H9 (cell line): ENCODE results near the gene ZFAND3. TPM values are rescaled to one million over a fixed set of nuclear protein-coding genes. Genes with fewer than 3 reads are reported as not detected.

Source experiments
- DNase-seq: peaks from one replicate; pipeline ENCODE4 v3.0.0-alpha.2; 2017
- H2AFZ ChIP-seq: one replicate; pipeline ENCODE4 v1.6.1; 2013; ENCODE audit warnings: mild to moderate bottlenecking, low read length, control low read depth, moderate library complexity
- H2AK5ac ChIP-seq: 2 replicates; pipeline ENCODE4 v1.6.1; 2013; ENCODE audit warnings: low read length, control low read depth, mixed read lengths; ENCODE audit not compliant: insufficient read length
- H2BK120ac ChIP-seq: one replicate; pipeline ENCODE4 v1.6.1; 2013; ENCODE audit warnings: low read depth, mild to moderate bottlenecking, low read length, control low read depth, inconsistent platforms; ENCODE audit not compliant: poor library complexity, severe bottlenecking
- H2BK12ac ChIP-seq: 2 replicates; pipeline ENCODE4 v1.6.1; 2013; ENCODE audit warnings: low read length, control low read depth, mixed read lengths, low read depth; ENCODE audit not compliant: insufficient read length
- H2BK15ac ChIP-seq: 2 replicates; pipeline ENCODE4 v1.6.1; 2013; ENCODE audit warnings: low read depth, low read length, control low read depth
- H2BK20ac ChIP-seq: one replicate; pipeline ENCODE4 v1.6.1; 2013; ENCODE audit warnings: low read depth, mild to moderate bottlenecking, low read length, control low read depth, inconsistent platforms; ENCODE audit not compliant: poor library complexity, severe bottlenecking
- H2BK5ac ChIP-seq: 2 replicates; pipeline ENCODE4 v1.6.1; 2013; ENCODE audit warnings: low read length, control low read depth, mixed read lengths; ENCODE audit not compliant: insufficient read length
- H3K14ac ChIP-seq: 2 replicates; pipeline ENCODE4 v1.6.1; 2013; ENCODE audit warnings: low read length, control low read depth; ENCODE audit not compliant: insufficient read depth
- H3K18ac ChIP-seq: 2 replicates; pipeline ENCODE4 v1.6.1; 2013; ENCODE audit warnings: low read depth, mild to moderate bottlenecking, mixed read lengths, low read length, control low read depth; ENCODE audit not compliant: insufficient read length
- H3K23ac ChIP-seq: 2 replicates; pipeline ENCODE4 v1.6.1; 2013; ENCODE audit warnings: low read length, control low read depth, mixed read lengths, low read depth; ENCODE audit not compliant: insufficient read length
- H3K23me2 ChIP-seq: 2 replicates; pipeline ENCODE4 v1.6.1; 2013; ENCODE audit warnings: low read depth, mild to moderate bottlenecking, mixed read lengths, low read length, control low read depth; ENCODE audit not compliant: insufficient read length, poor library complexity, severe bottlenecking
- H3K27ac ChIP-seq: 2 replicates; pipeline ENCODE4 v1.5.1; 2013; ENCODE audit warnings: low read length, control low read depth, mixed read lengths, low read depth; ENCODE audit not compliant: insufficient read length
- H3K27me3 ChIP-seq: 2 replicates; pipeline ENCODE4 v1.6.1; 2013; ENCODE audit warnings: low read length, control low read depth, inconsistent platforms; ENCODE audit not compliant: insufficient read depth
- H3K4ac ChIP-seq: 2 replicates; pipeline ENCODE4 v1.6.1; 2013; ENCODE audit warnings: low read depth, mild to moderate bottlenecking, control low read depth, inconsistent platforms, low read length, moderate library complexity
- H3K4me1 ChIP-seq: 2 replicates; pipeline ENCODE4 v1.6.1; 2013; ENCODE audit warnings: low read length, control low read depth, inconsistent platforms; ENCODE audit not compliant: insufficient read depth
- H3K4me2 ChIP-seq: 2 replicates; pipeline ENCODE4 v1.6.1; 2013; ENCODE audit warnings: low read length, control low read depth, mixed read lengths; ENCODE audit not compliant: insufficient read length, insufficient read depth
- H3K56ac ChIP-seq: 2 replicates; pipeline ENCODE4 v1.6.1; 2013; ENCODE audit warnings: low read depth, mild to moderate bottlenecking, mixed read lengths, low read length, control low read depth; ENCODE audit not compliant: insufficient read length
- H3K79me1 ChIP-seq: 2 replicates; pipeline ENCODE4 v1.6.1; 2013; ENCODE audit warnings: low read depth, mild to moderate bottlenecking, moderate library complexity, low read length, control low read depth, inconsistent platforms; ENCODE audit not compliant: insufficient read depth, poor library complexity, severe bottlenecking
- H3K79me2 ChIP-seq: 2 replicates; pipeline ENCODE4 v1.6.1; 2013; ENCODE audit warnings: low read length, control low read depth, inconsistent platforms; ENCODE audit not compliant: insufficient read depth
- H3K9ac ChIP-seq: 2 replicates; pipeline ENCODE4 v1.6.1; 2013; ENCODE audit warnings: low read length, control low read depth, mixed read lengths; ENCODE audit not compliant: insufficient read length; ENCODE audit errors: extremely low read depth
- H3K9me3 ChIP-seq: one replicate; pipeline ENCODE4 v1.6.1; 2013; ENCODE audit warnings: low read depth, low read length, inconsistent platforms; ENCODE audit not compliant: control insufficient read depth
- H3T11ph ChIP-seq: one replicate; pipeline ENCODE4 v1.6.1; 2013; ENCODE audit warnings: mild to moderate bottlenecking, low read length, control low read depth, inconsistent platforms
- H4K20me1 ChIP-seq: one replicate; pipeline ENCODE4 v1.6.1; 2013; ENCODE audit not compliant: control insufficient read depth, insufficient read length, insufficient read depth
- H4K5ac ChIP-seq: 2 replicates; pipeline ENCODE4 v1.6.1; 2013; ENCODE audit warnings: low read depth, mild to moderate bottlenecking, mixed read lengths, low read length, control low read depth; ENCODE audit not compliant: insufficient read length
- H4K8ac ChIP-seq: replicated peaks from 2 replicates; pipeline ENCODE4 v1.6.1; 2013; ENCODE audit warnings: low read length, control low read depth, mixed read lengths, low read depth; ENCODE audit not compliant: insufficient read length
- H4K91ac ChIP-seq: 2 replicates; pipeline ENCODE4 v1.6.1; 2013; ENCODE audit warnings: low read depth, mild to moderate bottlenecking, moderate library complexity, mixed read lengths, low read length, control low read depth; ENCODE audit not compliant: insufficient read length
- H3K27ac Mint-ChIP-seq, 3 experiments: 2 replicates in 2 of 3; 3 replicates in 1 of 3; pipeline ENCODE4 v1.8.0; 2020 to 2021; ENCODE audit warnings: mixed read lengths in 3 of 3, mild to moderate bottlenecking in 1 of 3, moderate library complexity in 1 of 3
- H3K27me3 Mint-ChIP-seq: 2 replicates; pipeline ENCODE4 v1.8.0; 2021; ENCODE audit warnings: low read depth, mild to moderate bottlenecking, moderate library complexity, mixed read lengths
- H3K36me3 Mint-ChIP-seq, 3 experiments: 2 replicates in 2 of 3; 3 replicates in 1 of 3; pipeline ENCODE4 v1.8.0; 2020 to 2021; ENCODE audit warnings: low read depth in 3 of 3, mixed read lengths in 3 of 3; ENCODE audit not compliant: insufficient read depth in 1 of 3
- H3K4me1 Mint-ChIP-seq, 2 experiments: 2 replicates each; pipeline ENCODE4 v1.8.0; 2020; ENCODE audit warnings: mixed read lengths in 2 of 2
- H3K4me3 Mint-ChIP-seq, 2 experiments: 2 replicates in 1 of 2; 3 replicates in 1 of 2; pipeline ENCODE4 v1.8.0; 2020 to 2021; ENCODE audit warnings: mild to moderate bottlenecking in 2 of 2, mixed read lengths in 2 of 2, moderate library complexity in 1 of 2
- H3K9me3 Mint-ChIP-seq, 2 experiments: 2 replicates in 1 of 2; 3 replicates in 1 of 2; pipeline ENCODE4 v1.8.0; 2020; ENCODE audit warnings: mild to moderate bottlenecking in 2 of 2, mixed read lengths in 2 of 2, moderate library complexity in 1 of 2
- CTCF ChIP-seq: fragments of 200-600 bp; sonication (generic); conservative IDR thresholded peaks from 3 replicates; pipeline ENCODE4 v1.8.0; 2021; ENCODE audit warnings: antibody characterized with exemption, mild to moderate bottlenecking
- WGBS: extraction: QIAGEN DNeasy Blood & Tissue Kit; methylation state at CpG from one replicate; pipeline ENCODE4 v1.1.7; 2013; ENCODE audit warnings: missing lambda C conversion rate, low lambda C conversion rate, mixed read lengths; ENCODE audit not compliant: insufficient read length; ENCODE audit errors: extremely low coverage; 5-methylcytosine and 5-hydroxymethylcytosine counted together
- total RNA-seq: library from RNA; stranded (reverse); gene quantifications from 2 replicates; pipeline ENCODE4 v1.2.1, GENCODE V29; 2021

The ZFAND3 gene
- total RNA-seq, 1 experiment from 2014 or later = 57.7 TPM

GRCh38 chr6:37985355-37985754, 165.8 kb downstream of the ZFAND3 start:
- Histone ChIP-seq H4K20me1 (peaks cover 3% of the 10 kb centered on the region), H3K23me2 (no peaks in the 10 kb centered on the region), H3K14ac (no peak overlapping the region), H2AFZ (no peak overlapping the region), H3K4me1 (no peaks in the 10 kb centered on the region; the same call in 1 of the 2 replicates), H3K27ac (no peak overlapping the region), H3K79me1 (peaks cover 3% of the 10 kb centered on the region), H3K79me2 (no peaks in the 10 kb centered on the region; the same call in 1 of the 2 replicates), H3K27me3 (no peaks in the 10 kb centered on the region), H3K23ac (no peak overlapping the region), H3T11ph (no peak overlapping the region), H2BK120ac (no peak overlapping the region), H2BK12ac (no peak overlapping the region), H3K18ac (no peak overlapping the region), H4K91ac (no peak overlapping the region), H2BK5ac (no peak overlapping the region), H2BK15ac (no peak overlapping the region), H2AK5ac (no peak overlapping the region), H3K4me2 (no peak overlapping the region), H3K9me3 (no peaks in the 10 kb centered on the region), H3K4ac (no peak overlapping the region), H3K9ac (no peak overlapping the region), H2BK20ac (no peak overlapping the region), H3K56ac (no peak overlapping the region), H4K5ac (no peak overlapping the region), H4K8ac (no peak overlapping the region)
- no peak for TF ChIP-seq CTCF
- Mint-ChIP-seq H3K9me3 (no peaks in the 10 kb centered on the region), H3K4me1 (peaks cover 11 to 12% of the 10 kb centered on the region in 2 experiments), H3K36me3 (no peaks in the 10 kb centered on the region), H3K27me3 (no peaks in the 10 kb centered on the region), H3K4me3 (no peak overlapping the region), H3K27ac (peak overlapping the region in 1 of 3 experiments; percentile 24; a peak in 2 of 7 replicates)
- WGBS = no CpG with 5 or more reads among the region's 7 CpGs
- no peak for DNase-seq
